GM12865 (cell line): Measurements from ENCODE around the gene NKD1.

Experiments used
- DNase-seq: peaks from one replicate; pipeline ENCODE4 v3.0.0; 2010; ENCODE audit warnings: low read depth
- H3K4me3 ChIP-seq: 2 replicates; pipeline ENCODE4 v1.5.1; 2011; ENCODE audit warnings: mild to moderate bottlenecking, low read depth, low read length, control low read depth
- CTCF ChIP-seq: IDR thresholded peaks from 2 replicates; pipeline ENCODE4 v1.5.1; 2011; ENCODE audit warnings: low read length, control low read depth, low read depth, inconsistent platforms; ENCODE audit not compliant: insufficient read depth; ENCODE audit errors: missing control alignments

NKD1 gene

DNA sequence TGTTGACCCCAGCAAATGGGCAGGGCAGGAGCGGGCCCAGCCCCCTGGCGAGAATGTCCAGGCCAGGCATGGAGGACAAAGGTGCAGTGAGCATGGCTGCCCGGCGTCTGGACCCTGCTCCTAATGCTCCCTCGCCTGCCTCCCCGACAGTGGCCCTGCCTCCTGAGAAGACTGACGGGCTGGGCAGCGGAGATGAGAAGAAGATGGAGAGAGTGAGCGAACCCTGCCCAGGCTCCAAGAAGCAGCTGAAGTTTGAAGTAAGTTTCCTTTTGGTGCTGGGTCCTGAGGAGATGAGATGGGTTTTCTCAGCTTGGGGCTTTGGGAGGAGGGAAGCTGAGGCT, 73.2 kb downstream of the NKD1 start:
- TF ChIP-seq CTCF = no peak
- no peak overlapping the region for H3K4me3 ChIP-seq
- DNase-seq = no peak

DNA sequence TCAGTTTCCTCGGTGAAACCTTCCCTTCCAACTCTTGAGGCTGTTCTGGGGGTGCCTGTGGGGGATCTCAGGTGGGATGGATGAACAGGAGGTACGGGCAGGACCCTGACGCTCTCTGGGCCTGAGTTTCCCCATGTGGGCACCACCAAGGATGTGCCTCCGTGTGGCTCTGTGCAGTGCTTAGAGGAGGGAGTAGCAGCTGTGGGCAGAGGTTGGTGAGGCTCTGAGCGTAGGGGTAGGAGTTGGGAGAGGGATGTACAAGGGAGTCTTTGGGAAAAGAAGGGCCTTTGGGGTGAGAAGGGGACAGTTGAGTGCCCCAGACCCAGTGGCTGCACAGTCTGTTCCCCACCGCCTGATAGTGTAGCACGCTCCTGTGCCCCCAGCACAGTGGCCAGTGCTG, 73.8 kb downstream of the NKD1 start:
- no peak overlapping the region for H3K4me3 ChIP-seq

GRCh38 chr16:50622643-50623369, 74.6 kb downstream of the NKD1 start:
- no peak for TF ChIP-seq CTCF
- no peak for DNase-seq
- no peak overlapping the region for H3K4me3 ChIP-seq

More for the DNA sequence above, 73.8 kb downstream of the NKD1 start:
- TF ChIP-seq CTCF = no peak
- no peak for DNase-seq

DNA sequence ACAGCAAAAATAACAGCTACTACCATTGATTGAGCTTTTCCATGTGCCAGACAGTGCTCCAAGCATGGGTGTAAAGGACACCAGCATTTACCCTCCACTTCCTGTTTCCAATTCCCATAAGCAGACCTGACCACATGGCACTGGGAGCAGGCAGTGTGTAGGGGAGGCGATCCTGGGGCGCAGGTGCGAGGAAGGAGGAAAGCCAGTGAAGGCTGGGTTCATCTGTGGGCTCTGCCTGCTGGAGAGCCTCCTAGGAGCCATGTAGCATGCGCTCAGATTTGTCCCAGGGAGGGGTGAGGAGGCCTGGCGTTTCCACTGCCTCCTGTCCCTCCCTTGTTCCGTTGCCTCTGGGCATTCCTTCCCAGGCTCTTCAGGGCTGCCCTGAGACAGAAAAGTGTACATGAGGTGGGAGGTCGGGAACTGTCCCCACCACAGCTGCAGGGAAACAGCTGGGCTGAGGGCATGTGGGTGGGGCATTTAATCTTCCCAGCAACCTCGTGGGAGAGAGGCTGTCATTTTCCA, 76.3 kb downstream of the NKD1 start:
- no peak for DNase-seq
- H3K4me3 ChIP-seq = no peak overlapping the region
- TF ChIP-seq CTCF = no peak

DNA sequence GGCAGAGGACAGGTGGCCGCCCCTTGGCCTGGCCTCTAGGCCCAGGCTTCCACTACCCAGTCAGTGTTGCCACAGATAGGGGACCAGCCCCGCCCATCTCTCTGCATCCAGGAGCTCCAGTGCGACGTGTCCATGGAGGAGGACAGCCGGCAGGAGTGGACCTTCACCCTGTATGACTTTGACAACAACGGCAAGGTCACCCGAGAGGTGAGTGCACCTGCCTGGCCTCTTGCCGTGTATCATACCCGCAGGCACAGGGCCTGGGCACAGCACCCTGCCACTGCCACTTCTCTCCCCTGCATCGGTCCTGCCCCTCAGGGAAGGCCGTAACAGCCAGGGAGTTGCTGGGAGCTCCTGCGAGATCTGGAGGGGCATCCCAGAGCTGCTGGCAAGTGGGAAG, 77.2 kb downstream of the NKD1 start:
- no peak for DNase-seq
- H3K4me3 ChIP-seq = no peak overlapping the region
- TF ChIP-seq CTCF = no peak

- no peak for DNase-seq
- no peak overlapping the region for H3K4me3 ChIP-seq
- TF ChIP-seq CTCF = no peak
These were observed 78.7 kb downstream of the NKD1 start for GRCh38 chr16:50626868-50627267.

DNA sequence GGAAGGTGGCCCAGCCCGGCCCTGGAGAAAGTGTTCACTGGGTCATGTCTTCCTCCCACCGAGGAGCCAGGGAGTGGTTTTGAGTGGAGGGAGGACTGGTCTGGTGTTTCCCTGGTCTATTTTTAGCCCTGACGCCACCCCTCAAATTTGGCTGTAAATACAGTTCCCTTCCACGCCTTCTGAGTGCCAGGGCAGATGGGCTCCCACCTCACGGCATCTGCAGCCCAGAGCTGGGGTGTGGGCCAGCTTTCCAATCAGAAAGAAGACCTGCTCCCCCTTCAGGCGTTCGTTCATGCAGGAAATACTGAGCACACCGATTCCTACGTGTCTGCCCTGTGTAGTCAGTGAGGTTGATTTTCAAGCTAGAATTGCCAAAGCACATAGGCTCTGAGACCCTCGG, 79.2 kb downstream of the NKD1 start:
- H3K4me3 ChIP-seq = no peak overlapping the region
- DNase-seq = peak; percentile 45
- TF ChIP-seq CTCF = peak; percentile 28
